ENCODE measurements around the gene PNMA6E.

PNMA6E gene

GRCh38 chrX:153435845-153436244, 34.7 kb upstream of the PNMA6E start:
- no peak for DNase-seq (ENCODE audit: low read depth)

- no peak for DNase-seq (ENCODE audit: low read depth)
These were observed 33.7 kb upstream of the PNMA6E start for GRCh38 chrX:153434801-153435200.

GRCh38 chrX:153433781-153434285, 32.7 kb upstream of the PNMA6E start:
- no peak for DNase-seq (ENCODE audit: low read depth)

- no peak for DNase-seq (ENCODE audit: low read depth)
These were observed 32.1 kb upstream of the PNMA6E start for GRCh38 chrX:153433161-153433680.

- no peak for DNase-seq (ENCODE audit: low read depth)
These were observed 29.6 kb upstream of the PNMA6E start for GRCh38 chrX:153430796-153431195.

DNA sequence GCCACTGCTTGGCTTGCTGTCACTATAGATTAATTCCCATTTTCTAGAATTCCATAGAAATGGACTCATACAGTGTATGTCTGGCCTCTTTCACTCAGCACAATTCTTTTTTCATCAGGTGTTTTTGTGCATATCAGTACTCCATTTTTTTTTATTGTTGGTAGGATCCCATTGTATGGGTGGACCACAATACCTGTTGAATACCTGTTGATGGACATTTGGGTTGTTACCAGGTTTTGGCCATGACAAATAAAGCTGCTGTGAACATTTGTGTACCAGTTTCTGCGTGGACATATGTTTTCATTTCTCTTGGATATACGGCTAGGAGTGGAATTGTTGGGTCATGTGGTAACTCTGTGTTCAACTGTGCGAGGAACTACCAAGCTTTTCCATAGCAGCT, 25.1 kb upstream of the PNMA6E start:
- no peak for DNase-seq (ENCODE audit: low read depth)

DNA sequence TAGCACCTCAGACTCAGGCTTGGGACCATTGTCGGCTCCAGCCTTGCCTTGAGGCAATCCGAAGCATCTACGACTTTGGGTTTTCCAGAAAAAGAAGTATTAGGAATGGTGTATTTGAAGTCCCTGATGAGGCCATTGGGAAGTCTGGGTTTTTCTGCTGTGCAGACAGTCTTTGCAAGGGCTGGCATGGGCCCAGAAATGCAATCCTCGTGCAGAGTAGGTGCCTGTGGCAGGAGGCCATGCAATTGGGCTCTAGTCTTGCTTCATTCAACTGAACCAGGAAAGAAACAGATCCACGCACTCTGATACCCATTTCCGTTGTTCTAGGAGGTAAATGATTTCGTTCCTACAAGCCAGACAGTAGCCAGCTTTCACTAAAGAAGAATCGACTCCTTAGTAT, 22.5 kb upstream of the PNMA6E start:
- no peak for DNase-seq (ENCODE audit: low read depth)

GRCh38 chrX:153421856-153422255, 20.7 kb upstream of the PNMA6E start:
- no peak for DNase-seq (ENCODE audit: low read depth)

DNA sequence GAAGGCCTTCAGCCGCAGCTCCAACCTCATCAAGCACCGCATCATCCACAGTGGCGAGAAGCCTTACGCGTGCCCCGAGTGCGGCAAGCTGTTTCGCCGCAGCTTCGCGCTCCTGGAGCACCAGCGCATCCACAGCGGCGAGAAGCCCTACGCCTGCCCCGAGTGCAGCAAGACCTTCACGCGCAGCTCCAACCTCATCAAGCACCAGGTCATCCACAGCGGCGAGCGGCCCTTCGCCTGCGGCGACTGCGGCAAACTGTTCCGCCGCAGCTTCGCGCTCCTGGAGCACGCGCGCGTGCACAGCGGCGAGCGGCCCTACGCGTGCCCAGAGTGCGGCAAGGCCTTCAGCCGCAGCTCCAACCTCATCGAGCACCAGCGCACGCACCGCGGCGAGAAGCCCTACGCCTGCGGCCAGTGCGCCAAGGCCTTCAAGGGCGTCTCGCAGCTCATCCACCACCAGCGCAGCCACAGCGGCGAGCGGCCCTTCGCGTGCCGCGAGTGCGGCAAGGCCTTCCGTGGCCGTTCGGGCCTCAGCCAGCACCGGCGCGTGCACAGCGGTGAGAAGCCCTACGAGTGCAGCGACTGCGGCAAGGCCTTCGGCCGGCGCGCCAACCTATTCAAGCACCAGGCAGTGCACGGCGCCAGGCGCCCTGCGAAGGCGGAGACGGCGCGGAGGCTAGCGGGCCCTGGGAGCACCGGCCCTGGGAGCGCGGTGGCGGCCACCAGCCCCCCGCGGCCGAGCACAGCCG, 19.9 kb upstream of the PNMA6E start:
- DNase-seq (ENCODE audit: low read depth) = no peak

DNA sequence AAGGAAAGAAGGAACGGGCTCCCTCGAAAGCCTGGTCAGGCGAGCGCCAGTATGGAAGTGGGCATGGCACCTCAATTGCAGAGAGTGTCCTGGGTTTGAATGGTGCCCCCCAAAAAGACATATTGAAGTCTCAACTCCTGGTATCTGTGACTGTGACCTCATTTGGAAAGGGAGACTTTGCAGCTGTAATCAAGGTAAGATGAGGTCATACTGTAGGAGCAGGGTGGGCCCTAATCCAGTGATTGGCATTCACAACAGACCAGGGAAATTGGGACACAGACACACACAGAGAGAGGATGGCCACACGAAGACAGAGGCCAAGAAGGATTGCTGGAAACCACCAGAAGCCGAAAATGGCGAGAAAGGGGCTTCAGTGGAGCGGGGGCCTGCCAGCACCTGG, 16.5 kb upstream of the PNMA6E start:
- DNase-seq (ENCODE audit: low read depth) = no peak

DNA sequence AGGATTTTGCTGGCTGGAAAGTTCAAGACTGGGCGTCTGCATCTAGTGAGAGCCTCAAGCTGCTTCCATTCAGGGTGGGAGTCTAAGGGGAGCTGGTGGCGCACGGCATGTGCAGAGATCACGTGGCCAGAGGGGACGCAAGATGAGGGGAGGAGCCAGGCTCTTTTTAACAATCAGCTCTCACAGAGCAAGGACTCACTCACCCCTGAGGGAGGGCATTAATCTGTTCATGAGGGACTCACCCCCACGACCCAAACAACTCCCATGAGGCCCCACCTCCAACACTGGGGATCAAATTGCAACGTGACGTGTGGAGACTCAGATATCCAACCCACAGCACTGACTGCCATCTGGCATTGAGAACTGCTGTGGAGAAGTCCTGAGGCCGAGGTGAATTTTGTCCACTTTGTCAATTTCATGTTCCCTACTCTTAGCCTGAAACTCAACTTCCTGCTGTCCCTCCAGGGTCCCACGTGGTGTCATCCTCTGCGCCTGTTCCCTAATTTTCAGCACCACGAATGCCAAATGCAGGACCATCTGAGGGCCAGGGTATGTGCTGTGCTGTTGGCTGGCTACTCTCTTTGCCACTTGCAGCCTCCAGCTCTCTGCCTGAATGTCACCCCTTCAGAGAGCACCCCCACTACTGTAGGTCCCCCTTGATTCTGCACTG, 15.8 kb upstream of the PNMA6E start:
- DNase-seq (ENCODE audit: low read depth) = no peak

- no peak for DNase-seq (ENCODE audit: low read depth)
These were observed 13.8 kb upstream of the PNMA6E start for GRCh38 chrX:153414856-153415510.

DNA sequence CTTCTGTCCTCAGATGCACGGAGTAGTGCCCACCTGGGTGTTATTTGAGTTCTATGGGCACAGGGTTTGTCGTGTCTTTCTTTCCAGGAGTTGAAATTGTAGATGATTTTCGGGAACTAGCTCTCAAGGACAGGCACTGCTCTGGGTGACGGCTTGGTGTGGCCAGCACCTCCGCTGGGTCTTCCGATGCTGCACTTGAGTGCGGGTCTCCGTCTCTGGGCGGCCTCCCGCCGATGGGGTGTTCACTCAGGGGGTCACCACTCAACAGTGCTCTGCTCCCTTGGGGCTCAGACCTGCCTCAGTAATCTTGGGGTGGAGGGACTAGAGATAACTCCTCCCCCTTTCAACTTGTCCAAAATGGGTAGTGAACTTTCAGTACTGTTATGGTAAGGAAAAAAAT, 12.6 kb upstream of the PNMA6E start:
- DNase-seq (ENCODE audit: low read depth) = no peak

GRCh38 chrX:153412746-153413720, 11.9 kb upstream of the PNMA6E start:
- no peak for DNase-seq (ENCODE audit: low read depth)

DNA sequence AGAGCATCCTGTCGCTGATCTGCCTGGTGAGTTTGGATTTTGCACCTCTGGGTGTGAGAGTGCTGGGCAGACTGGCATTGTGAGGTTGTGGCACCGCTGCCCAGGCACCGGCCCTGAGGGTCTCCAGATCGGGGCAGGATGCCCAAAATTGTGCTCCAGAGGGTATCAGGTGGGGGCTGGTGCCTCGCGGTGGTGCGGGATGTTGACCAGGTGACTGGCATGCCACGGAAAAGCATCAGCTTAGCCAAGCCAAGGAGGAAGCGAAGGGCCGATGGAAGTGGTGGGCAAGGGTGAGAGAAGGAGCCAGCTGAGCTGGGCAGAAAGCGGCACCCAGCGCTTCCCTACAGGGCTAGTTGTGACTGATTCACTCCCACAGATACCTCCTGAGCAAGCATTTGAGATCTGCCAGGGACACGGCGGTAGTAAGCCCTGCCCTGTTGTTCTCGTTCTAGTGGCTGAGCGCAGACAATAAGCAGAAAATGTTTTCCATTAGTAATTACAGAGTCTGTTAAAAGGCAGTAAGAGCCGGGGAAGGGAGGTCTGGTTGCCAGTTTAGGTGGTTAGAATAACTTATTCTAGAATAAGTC, 10.9 kb upstream of the PNMA6E start:
- no peak for DNase-seq (ENCODE audit: low read depth)

GRCh38 chrX:153411255-153411987, 10.3 kb upstream of the PNMA6E start, which contains the start of gene ZFP92:
ZFP92 (plus strand) TSS chrX:153411472; CDS start chrX:153418323, 6,851 bp downstream.
- no peak for DNase-seq (ENCODE audit: low read depth)

GRCh38 chrX:153410888-153411254, 9.7 kb upstream of the PNMA6E start:
- no peak for DNase-seq (ENCODE audit: low read depth)

DNA sequence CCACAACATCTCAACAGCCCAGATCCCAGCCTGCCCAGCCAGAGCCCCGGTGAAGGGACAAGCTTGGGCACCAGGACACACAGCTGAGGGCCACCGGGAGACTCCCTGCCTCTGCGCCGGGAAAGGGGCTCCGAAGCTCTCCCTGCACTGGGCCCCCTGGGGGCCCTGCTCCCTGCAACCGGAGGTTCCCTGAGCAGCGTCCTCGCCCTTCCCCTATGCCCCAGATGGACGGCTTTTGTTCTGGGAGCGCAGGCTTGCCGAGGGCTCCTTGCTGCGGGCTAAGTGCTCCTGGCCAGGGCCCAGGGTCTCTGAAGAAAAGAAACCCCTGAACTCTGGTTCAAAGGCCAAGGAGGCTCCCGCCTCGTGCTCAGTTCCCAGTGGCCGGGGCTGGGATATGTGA, 9.2 kb upstream of the PNMA6E start:
- no peak for DNase-seq (ENCODE audit: low read depth)

- no peak for DNase-seq (ENCODE audit: low read depth)
These were observed 8.4 kb upstream of the PNMA6E start for GRCh38 chrX:153409414-153410101.

DNA sequence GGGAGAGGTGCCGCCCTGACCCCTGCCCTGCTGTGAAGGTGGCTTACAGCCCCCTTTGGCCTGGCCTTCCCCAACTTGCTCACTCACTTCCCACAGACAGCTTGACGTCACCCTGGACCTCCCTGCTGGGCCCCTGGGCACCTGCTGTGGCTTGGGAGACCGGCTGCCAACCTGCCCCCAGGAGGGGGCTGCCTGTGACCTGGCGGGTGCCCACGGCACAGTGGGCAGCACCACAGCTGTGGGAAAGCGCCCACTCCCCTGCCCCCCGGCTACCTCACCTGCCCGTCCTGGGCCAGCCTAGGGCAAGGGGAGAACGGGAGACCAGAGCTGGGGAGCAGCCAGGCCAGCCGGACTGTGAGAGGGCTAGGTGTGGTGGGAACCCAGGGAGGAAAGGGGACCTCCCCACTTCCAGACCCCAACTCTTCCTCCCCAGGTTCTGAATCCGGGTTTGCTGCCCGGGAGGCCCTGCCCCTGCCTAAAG, 7.8 kb upstream of the PNMA6E start:
- no peak for DNase-seq (ENCODE audit: low read depth)
